Measurements from ENCODE around the gene MCHR2.
A peak's percentile ranks its signal among the peaks of the same experiment; 100 is the strongest.
"Not testable (repeated sequence)": the region's sequence is repeated elsewhere in the genome, so short reads cannot be mapped to it uniquely, and the experiment has no call there.

MCHR2 gene, protein sequence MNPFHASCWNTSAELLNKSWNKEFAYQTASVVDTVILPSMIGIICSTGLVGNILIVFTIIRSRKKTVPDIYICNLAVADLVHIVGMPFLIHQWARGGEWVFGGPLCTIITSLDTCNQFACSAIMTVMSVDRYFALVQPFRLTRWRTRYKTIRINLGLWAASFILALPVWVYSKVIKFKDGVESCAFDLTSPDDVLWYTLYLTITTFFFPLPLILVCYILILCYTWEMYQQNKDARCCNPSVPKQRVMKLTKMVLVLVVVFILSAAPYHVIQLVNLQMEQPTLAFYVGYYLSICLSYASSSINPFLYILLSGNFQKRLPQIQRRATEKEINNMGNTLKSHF

DNA sequence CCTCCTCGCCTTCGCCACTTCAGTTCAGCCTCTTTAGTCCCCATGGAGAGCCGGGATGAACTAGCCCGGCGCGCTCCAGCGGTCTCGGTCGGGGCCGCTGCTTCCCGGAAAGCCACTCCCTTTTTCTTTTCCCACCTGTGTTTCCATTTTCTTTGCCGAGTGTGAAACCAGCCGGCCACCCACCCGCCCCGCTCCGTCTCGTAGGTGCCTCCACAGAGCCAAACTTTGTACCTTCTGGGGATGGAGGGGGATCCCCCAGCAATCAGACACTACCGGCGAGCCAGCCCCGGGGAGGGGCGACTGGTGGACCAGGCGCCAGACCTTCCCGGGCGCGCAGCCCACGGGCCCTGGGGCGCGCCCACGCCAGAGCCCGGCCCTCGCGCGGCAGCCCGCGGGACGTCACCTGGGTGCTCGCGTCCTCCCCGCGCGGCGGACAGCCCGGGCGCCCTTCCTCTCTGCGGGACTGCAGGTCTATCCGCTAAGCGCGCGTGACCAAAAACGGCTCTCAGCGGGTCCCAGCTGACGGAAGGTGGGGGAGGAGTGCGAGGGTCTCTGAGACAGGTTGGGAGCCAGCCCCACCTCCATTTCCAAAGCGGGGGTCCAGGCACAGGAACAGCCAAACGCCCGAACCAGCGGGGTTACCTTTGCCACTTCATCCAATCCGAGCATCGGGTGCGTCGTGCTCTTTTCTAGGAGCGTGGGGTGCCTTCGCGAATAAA, at the start of gene MCHR2:
Gene MCHR2 (minus strand): TSS at position 691 of the 719 bp plus-strand sequence. CDS start 38,076 bp downstream, outside the sequence.
- no peak for DNase-seq

DNA sequence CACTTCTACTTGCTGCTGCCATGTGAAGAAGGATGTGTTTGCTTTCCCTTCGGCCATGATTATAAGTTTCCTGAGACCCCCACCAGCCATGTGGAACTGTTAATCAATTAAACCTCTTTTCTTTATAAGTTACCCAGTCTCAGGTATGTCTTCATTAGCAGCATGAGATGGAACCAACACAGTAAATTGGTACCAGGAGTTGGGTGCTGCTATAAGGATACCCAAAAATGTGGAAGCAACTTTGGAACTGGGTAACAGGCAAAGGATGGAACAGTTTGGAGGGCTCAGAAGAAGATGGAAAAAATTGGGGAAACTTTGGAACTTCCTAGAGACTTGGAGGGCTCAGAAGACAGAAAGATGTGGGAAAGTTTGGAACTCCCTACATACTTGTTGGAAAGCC, 44.5 kb upstream of the MCHR2 start:
- DNase-seq, result not testable (repeated sequence)

DNA sequence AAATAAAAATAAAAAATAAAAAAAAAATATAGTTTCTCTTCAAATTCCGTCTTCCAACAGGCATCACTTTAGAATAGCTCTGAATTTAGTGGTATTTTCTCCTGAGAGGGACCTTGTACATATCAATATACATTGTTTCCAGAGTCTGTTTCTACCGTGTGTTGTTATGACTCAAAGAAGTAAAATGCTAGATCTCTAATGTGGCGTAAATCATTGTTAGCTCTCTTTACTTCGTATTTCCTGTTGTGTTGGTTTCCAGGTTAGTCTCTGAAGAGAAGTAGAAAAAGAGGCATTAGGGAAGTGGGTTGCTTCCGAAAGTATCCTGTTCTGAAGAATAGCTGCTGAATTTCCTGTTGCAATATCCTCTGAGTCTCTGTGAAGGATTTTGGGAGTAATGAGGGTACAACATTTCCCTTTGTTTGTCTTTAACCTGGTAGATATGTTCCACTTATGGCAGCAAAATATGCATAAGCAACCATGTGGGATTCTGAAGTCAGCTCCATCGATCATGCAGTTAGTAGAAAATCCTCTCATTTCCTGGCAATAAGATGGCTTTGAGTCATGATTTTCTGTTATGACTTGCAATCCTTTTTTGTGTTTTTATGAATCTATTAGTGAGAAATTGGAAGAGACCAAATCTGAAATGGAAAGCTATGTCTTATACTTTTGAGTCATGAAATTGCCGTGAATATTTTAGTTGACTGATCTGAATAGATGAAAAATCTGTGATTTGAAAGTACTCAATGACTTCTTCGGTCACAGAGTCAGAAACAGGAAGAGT, 42.0 kb upstream of the MCHR2 start:
- DNase-seq, result no peak

DNA sequence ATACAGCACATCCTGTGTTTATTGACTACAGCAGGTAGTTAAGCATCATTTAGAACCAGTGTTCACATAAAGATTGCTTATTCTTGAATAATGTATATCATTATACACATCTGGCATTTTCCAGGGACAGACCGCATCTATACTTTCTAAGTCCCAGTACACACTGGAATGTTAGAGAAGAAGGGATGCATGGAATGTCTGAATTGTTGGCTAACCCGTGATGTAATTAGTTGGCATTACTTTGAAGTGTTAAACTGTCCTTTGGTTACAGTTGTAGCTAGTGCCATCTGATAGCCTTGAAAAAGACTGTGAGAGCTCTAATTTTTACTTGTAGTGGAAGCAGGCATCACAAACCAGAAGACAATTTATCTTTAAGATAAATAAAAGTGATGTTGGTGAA, 29.8 kb upstream of the MCHR2 start:
- DNase-seq, result no peak

DNA sequence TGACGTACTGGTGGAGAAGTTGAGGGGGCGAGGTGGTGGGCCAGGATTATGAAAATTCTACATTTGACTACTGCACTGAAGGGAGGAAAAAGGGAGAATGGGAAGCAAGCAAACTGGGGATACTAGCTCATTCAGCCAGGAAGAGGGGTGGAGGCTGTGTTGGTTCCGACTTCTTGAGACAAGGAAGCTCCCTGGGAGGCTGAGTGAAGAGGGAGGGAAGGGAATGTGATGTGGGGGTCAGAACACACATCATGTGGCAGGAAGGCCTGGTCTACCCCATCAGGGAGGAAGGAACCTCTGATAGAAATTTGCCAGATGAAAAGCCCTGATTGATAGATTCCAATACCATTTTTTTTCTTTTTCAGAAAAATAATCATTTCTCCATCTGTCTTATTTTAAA, 28.8 kb upstream of the MCHR2 start:
- no peak for DNase-seq

DNA sequence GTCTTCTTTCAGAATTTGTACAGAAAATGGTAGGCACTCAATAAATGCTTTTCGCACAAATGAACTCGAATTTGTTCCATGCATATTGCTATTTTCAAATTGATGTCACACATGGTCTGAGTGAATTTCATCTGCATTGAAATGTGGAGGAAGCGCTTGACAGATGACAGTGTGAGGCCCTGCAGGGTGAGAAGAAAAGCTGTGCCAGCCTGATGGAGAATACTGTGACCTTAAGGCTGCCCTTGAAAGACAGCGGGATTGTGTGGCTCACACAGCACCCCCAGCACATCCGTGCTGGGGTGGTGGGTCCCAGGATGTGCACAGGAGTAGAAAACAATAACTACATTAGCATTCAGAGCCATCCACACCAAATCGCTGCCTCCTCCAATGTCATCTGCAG, 14.8 kb upstream of the MCHR2 start:
- DNase-seq, result no peak

DNA sequence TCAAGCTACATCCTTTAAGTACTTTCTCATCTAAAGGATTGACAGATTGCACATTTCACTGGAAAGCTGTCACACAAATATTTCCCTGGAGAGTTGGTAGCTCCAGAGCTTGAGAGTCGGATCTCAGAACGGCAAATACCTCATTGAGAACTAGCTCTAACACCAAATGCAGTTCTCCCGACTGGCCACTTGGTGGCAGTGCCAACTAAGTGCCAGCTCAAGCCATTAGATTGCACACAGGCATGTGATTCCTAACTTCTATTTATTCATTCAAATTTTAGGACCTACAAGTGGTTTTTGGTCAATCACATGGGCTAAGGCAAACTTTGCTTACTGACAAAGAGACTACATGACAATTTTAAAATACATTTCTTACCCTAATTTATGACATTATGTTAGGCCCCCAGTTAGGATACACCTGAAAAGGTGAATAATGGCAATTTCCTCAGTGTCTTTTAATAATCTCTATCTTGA, 7.9 kb upstream of the MCHR2 start:
- peak; percentile 12 for DNase-seq

DNA sequence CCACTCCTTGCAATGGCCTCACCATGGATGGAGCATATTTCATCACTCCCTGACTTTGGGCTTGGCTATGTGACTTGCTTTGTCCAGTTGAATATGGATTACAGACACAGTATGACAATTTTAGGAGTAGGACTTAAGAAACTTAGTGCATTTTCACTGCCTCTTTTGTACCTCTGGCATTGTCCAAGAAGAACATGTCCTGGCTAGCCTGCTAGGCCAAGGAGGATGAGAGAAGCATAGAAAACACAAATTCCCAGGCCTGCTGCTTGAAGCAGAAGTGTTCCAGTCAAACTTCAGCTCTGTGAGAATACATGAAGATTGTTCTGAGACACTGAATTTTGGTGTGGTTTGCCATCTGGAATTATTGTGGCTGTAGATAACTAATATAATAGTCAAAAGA, 3.1 kb upstream of the MCHR2 start:
- no peak for DNase-seq

DNA sequence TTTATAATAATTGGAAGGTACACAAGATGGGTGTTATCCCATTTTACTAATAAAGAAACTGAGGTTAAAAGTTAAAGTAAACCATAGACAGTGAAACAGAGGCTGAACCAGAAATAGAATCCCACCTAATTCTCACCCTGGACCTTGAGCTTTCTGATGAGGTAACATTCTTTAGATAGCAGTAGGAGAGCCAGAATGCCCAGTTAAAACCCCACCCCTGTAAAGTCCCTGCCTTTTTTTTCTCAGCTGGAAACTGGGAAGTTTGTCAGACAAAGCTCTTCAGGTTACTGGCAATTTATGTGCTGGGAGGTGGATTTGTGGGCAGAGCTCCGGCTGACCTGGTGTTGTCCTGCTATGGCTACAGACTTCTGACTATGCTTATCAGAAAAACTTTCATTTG, 1.9 kb upstream of the MCHR2 start:
- no peak for DNase-seq

DNA sequence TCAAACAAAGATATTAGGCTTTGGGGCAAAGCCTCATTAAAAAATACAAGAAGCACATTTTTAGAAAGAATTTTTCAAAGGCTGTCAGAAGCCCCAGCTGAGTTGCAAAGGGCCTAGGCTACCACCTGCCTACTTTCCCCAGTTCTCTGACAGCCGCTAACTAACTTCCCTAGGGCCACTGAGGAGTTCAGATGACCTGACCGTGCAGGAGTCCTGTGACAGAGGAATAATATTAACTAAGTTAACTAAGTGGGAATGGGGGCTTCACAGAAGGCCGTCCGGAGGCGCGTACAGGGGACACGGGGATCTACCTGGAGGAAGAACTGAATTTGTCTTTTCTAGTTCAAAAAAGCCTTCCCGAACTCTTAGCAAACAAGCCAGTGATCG, 884 bp downstream of the MCHR2 start:
- DNase-seq, result no peak

DNA sequence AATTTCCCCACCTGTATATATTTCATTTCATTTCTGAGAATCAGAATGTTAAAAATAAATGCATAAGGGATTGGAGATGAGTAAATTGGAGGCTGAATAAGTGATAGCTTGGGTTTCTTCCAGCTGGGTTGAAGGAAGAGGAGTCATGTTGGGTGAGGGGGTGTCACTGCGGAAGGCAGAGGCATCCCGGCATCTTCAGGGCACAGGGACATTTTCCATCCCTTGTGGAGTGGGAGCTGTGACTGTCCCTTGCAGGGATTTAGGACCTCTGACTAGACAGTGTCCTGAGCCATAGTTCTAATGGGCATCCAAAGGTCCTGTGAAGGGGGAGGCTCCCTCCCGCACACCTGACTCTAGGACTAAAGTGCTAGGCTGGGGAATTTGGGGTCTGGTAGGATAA, 2.1 kb downstream of the MCHR2 start:
- DNase-seq, result no peak

DNA sequence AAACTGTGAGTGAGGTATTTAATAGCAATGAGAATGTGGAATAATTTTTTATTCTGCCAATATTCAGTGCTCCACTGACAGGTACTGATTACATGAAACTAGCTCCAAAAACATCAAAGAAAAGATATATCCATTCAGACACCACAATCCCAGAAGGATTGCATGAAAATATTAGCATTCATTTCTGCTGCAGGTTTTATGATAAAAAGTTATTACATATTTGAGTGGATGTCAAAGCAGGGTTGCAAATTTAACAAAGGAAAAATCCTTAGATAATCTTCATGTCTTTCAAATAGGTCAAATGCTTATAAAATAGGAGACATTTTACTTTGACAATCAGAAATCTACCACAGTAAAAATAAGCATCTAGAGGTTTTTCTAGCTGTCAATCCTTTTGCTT, 13.3 kb downstream of the MCHR2 start:
- no peak for DNase-seq

DNA sequence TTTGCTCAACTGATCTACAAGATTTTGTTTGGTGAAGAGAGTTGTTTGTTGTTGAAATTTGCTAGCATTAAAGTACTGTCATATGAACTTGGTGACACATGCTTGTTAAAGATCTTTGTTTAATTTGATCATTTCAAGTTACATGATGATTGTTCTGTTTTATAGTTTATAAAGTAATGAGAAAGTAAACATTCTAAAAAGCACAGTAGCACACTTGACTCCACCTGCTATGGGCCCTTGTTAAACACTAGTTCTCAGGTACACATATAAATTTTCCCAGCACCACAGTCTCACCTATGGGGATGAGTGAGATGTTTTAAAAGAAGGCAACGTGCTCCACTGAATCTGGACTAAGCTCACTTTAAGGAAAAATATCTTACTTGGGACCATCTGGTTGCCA, 14.1 kb downstream of the MCHR2 start:
- DNase-seq, result no peak

DNA sequence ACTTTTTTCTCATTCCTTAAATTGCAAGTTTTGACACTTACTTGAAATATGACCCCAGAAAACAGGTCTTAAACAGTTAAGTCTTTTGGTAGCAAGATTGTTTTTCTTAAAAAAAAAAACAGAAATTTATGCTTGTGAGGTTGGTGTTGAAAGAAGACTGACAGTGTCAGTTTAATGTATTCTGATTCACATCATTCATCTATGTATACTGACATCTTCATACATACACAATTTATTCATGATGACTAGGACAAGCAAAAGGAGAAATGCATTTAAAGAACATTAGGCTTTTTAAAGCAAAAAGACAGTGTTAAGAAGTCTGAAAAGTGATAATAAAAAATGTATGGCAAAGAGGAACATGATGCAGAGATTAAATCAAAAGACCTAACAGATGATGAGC, 27.0 kb downstream of the MCHR2 start:
- DNase-seq, result no peak

DNA sequence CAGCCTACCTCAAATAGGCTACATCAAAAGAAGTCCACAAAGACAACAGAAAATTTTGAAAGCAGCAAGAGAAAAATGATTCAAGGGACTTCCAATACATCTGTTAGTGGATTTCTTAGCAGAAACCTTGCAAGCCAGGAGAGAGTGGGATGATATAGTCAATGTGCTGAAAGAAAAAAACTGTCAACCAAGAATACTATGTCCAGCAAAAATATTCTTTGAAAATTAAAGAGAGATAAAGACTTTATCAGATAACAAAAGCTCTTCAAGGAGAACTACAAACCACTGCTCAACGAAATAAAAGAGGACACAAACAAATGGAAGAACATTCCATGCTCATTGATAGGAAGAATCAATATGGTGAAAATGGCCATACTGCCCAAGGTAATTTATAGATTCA, 34.0 kb downstream of the MCHR2 start:
- DNase-seq, result no peak

DNA sequence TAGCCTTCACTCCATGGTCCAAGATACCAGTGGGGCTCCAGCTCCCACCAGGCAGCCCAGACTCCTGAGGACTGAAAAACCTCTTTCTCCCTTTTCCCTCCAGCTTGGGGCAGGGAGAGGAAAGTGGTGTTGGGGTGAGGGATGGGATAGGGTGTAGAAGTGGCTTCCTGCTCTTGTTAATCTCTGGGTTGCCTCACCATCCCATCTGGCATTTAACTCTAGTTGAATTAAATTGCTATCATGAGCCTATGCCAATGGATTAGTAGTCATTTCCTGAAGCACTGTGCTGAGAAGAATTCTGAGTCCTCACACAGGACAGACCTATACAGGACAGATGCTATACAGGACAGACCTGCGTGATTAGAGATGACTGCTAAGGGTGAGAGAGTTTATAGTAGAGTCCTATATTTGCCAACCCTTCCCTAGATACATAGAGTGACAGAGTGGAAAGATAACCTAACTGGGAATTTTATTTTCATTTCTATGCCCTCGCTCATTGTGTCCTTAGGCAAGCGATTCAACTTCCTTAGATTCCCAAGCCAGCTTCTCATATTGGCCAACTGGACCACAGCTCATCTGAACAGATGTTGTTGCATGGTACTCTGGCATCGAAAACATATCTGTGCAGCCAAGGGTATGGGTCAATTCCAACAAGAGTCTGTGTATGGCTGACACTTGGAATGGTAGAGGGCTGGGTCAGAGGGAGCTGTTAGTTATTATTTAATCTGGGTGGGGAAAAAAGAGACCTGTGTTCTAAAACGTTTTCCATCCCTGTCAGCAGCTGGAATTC, 42.8 kb downstream of the MCHR2 start:
- DNase-seq, result no peak

DNA sequence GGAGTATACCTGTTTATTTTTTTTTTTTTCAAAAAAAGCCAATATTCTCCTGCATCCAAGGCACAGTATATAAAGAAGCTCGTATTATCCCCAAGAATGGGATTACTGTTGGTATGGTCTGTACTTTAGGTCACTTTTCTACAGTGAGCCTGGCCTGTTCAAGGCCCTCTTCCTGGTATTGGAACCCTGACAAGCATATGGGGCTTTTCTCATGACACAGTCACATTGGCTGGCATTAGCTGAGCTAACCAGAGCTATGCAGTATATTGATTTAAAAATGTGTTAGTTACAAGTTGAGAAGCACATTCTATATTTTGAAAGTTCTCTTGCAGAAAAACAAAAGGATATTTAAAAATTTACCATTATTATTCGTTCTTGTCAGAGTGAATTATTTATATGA, 48.0 kb downstream of the MCHR2 start:
- no peak for DNase-seq

DNA sequence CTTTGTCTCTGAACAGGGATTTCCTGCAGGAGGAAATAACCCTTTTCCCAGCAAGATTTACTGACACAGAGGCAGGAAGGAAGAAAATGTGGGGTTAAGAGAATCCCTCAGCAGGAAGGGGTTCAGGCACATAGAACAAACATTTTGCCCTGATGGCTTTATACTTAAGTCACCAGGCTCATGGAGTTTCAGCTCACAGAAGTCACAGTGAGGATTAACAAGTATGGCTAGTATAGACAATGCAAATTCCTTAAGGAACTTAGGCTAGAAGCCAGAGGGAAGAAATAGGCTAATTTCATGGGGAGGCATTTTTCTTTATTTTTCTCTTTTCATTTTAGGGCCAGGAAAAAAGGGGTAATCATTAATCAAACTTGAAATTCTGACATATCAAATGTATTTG, 50.2 kb downstream of the MCHR2 start:
- no peak for DNase-seq

DNA sequence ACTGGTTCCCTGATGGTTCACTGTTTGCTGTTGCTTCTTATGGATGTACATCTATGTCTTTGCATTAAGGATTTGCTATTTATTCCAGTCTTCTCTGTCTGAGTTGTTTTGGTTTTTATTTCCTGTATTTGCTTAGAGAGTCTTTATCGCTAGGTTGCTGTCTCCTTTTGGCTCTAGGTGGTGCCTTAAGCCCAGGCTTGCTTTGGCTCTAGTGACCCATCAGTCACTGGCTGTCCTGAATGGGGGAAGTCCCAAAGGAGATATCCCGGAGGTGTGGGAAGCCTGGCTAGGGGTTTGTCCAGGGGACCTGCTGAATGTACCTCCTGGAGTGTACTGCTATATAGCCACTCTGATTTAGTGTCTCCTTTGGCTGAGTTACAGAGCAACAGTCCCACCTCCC, 53.4 kb downstream of the MCHR2 start:
- no peak for DNase-seq

DNA sequence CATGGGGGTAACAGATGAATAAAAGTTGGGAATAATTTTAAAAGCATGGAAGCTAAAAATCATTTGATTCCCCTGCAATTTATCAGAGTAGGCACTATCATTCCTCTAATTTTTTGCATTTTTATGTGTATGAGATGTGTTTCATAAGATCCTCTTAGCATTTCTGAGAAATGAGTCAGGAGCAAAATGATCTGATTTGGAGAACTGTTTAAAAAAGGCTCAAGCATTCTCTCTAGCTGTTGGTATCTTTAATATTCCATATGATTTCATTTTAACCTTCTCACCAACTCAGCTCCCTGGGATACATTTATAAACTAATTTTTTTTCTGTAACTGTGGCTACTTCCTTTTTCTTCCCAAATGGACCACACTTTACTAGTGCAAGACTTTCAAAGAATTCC, 60.9 kb downstream of the MCHR2 start:
- no peak for DNase-seq

DNA sequence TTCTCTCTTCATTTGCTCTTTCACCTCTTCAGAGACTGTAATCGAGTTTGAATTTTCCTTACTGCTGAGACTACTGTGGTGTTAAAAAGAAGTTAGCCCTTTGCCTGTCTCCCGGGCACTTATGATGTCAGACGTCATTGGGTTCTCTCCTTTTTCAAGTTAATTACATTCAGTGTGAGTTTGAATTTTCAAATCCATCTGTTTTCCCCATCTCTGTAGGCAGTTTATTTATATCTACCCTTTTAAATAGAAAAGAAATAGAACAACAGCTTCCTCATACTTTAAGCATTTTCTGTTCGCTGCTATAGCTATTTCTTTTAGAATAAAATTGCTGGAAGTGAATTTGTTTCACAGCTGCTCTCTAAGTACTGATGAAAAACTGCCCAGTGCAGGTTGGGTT, 81.4 kb downstream of the MCHR2 start:
- DNase-seq, result no peak

DNA sequence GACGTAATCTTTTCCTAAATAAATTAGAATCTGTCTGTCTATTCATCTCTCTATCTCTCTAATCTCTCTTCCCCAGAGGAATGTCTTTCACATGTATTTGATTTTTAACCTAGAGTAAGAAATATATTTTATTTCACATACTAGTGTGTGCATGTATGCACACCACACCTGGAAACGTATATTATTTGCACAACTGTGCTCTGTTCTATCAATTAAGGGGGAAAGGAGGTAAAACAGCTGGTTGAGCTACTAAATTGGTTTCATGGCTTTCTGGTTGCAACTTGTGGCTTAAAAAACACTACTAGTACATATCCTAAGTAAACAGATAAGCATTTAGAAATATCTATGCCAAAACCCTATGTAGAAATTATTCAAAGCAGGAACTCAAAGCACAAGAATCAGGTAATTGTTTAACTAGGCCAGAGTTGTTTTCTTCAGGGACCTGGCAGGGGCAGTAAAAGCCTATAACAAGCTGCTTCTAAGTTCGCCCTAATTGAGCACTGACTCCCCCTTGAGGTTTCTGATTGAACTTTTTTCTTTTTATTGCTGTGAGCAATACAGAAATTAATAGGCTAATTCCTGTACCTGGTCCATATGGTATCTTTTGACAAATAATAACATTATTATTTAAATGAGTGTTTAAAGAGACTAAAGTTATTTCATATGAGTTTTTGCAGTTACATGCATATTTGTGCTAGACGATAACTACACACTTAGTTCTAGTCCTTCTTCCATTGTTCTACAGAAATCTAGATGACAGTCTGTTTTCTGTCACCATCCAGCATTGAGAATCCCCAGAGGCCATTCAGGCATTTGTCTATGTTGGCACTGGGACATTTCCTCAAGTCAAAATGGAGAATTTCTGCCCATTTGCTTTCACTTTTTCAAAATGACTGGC, 88.6 kb downstream of the MCHR2 start:
- no peak for DNase-seq
